Measurements from ENCODE around the gene NKAIN2.

DNA sequence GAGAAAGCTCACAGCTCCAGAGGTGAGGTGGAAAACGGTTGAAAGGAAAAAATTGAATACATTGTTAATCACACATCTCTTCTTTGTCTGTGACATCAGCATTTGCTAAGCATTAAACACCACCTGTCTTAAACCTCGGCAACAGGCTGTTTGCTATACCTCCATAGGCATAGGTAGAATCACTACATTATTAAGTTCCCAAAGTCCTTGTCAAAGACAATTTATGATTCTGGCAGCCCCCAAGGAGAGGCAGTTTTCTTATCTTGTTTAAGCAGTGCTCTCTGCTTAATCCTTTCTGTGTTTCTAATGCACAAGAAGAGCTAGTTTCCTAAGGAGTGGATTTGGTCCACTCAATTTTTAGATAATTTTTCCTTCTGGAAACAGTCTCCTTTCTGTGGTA lies 249.7 kb downstream of the NKAIN2 start:
- TF ChIP-seq, protein P1, sequence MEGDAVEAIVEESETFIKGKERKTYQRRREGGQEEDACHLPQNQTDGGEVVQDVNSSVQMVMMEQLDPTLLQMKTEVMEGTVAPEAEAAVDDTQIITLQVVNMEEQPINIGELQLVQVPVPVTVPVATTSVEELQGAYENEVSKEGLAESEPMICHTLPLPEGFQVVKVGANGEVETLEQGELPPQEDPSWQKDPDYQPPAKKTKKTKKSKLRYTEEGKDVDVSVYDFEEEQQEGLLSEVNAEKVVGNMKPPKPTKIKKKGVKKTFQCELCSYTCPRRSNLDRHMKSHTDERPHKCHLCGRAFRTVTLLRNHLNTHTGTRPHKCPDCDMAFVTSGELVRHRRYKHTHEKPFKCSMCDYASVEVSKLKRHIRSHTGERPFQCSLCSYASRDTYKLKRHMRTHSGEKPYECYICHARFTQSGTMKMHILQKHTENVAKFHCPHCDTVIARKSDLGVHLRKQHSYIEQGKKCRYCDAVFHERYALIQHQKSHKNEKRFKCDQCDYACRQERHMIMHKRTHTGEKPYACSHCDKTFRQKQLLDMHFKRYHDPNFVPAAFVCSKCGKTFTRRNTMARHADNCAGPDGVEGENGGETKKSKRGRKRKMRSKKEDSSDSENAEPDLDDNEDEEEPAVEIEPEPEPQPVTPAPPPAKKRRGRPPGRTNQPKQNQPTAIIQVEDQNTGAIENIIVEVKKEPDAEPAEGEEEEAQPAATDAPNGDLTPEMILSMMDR (IDR thresholded peaks at IDR 0.05): no peak
- TF ChIP-seq POLR2A (IDR thresholded peaks at IDR 0.05): no peak

Data from thyroid gland (tissue), 4 donors.